ENCODE measurements around the gene AFDN.

GRCh38 chr6:167781066-167781767 lies 45.5 kb upstream of the AFDN start:
- TF ChIP-seq CTCF (conservative IDR thresholded peaks at IDR 0.05 in 1 of 2, IDR thresholded peaks at IDR 0.05 in 1 of 2; ENCODE audit: extremely low read depth in 1 of 2, insufficient read depth in 1 of 2, low read depth in 1 of 2, low read length in 2 of 2) (no peak), EZH2 (IDR thresholded peaks at IDR 0.05; ENCODE audit: borderline replicate concordance, low read length) (no peak)
